Measurements from ENCODE around the gene TAS2R9. TPM values are rescaled to one million over a fixed set of nuclear protein-coding genes. Genes with fewer than 3 reads are reported as not detected.

The TAS2R9 gene
- under 1 TPM in 1 of 7 donors, not detected in 6; 0.22 TPM for total RNA-seq
- polyA plus RNA-seq, result not detected
- long read RNA-seq, donor 1, result 0 reads
- long read RNA-seq, donor 2, result 0 reads
- long read RNA-seq, donor 3, result 0 reads

GRCh38 chr12:10810068-10810467, at the start of gene TAS2R9:
Gene TAS2R9 (minus strand): TSS chr12:10810168. CDS start chr12:10810075, 93 bp downstream.
- H3K9me3 ChIP-seq, result no peaks in the 10 kb centered on the region
- no peaks in the 10 kb centered on the region for H3K36me3 ChIP-seq
- TF ChIP-seq CTCF (IDR thresholded peaks at IDR 0.05) (no peak), EP300 (IDR thresholded peaks at IDR 0.05) (no peak), POLR2A (IDR thresholded peaks at IDR 0.05) (no peak)
- no peaks in the 10 kb centered on the region for H3K27me3 ChIP-seq
- no peak for DNase-seq
- intact Hi-C loops (cut with DNase I), result loop anchor here in 1 of 4 donors (10.0 kb wide), 1 partner anchor 515 kb away; no protein-coding TSS in a partner anchor
- H3K27ac ChIP-seq, result no peak within 1 kb of the TSS
- no peaks in the 10 kb centered on the region for H3K4me1 ChIP-seq (ENCODE audit: insufficient read depth)
- H3K4me3 ChIP-seq, result no peak within 1 kb of the TSS

- Histone ChIP-seq H3K4me3 (no peak overlapping the region), H3K36me3 (no peaks in the 10 kb centered on the region), H3K27ac (no peak overlapping the region), H3K9me3 (peaks cover 0 to 11% of the 10 kb centered on the region in 2 donors), H3K4me1 (ENCODE audit: insufficient read depth) (no peaks in the 10 kb centered on the region), H3K27me3 (no peaks in the 10 kb centered on the region)
- WGBS, 3 donors, result 98% methylated on average over 2 of the region's 2 CpGs
- TF ChIP-seq EP300 (IDR thresholded peaks at IDR 0.05), result no peak
- TF ChIP-seq POLR2A (IDR thresholded peaks at IDR 0.05), result no peak
- no peak for TF ChIP-seq CTCF (IDR thresholded peaks at IDR 0.05)
- DNase-seq, result no peak
- intact Hi-C loops (cut with DNase I), result loop anchor here in 1 of 4 donors (5.0 kb wide), 1 partner anchor 1969 kb away; no protein-coding TSS in a partner anchor
Observed at GRCh38 chr12:10855807-10856206, 45.8 kb upstream of the TAS2R9 start.

GRCh38 chr12:10853776-10854175, 43.8 kb upstream of the TAS2R9 start:
- intact Hi-C loops (cut with DNase I), result no loop called here
- Histone ChIP-seq H3K4me1 (ENCODE audit: insufficient read depth) (no peaks in the 10 kb centered on the region), H3K27me3 (no peaks in the 10 kb centered on the region), H3K36me3 (no peaks in the 10 kb centered on the region), H3K4me3 (no peak overlapping the region), H3K27ac (no peak overlapping the region), H3K9me3 (peaks cover 0 to 8% of the 10 kb centered on the region in 2 donors)
- TF ChIP-seq CTCF (IDR thresholded peaks at IDR 0.05) (no peak), POLR2A (IDR thresholded peaks at IDR 0.05) (no peak), EP300 (IDR thresholded peaks at IDR 0.05) (no peak)
- 71 to 94% (median 91%) methylated on average over 1 to 2 of the region's 2 CpGs for WGBS, 3 donors
- no peak for DNase-seq

GRCh38 chr12:10851243-10851858, 41.4 kb upstream of the TAS2R9 start:
- intact Hi-C loops (cut with DNase I), result no loop called here
- Histone ChIP-seq H3K27ac (no peak overlapping the region), H3K4me3 (no peak overlapping the region), H3K36me3 (no peaks in the 10 kb centered on the region), H3K4me1 (ENCODE audit: insufficient read depth) (no peaks in the 10 kb centered on the region), H3K27me3 (no peaks in the 10 kb centered on the region), H3K9me3 (peaks cover 0 to 3% of the 10 kb centered on the region in 2 donors)
- no peak for DNase-seq
- WGBS, 3 donors, result 96 to 100% (median 97%) methylated on average over 4 of the region's 4 CpGs
- TF ChIP-seq CTCF (IDR thresholded peaks at IDR 0.05), result no peak
- no peak for TF ChIP-seq EP300 (IDR thresholded peaks at IDR 0.05)
- TF ChIP-seq POLR2A (IDR thresholded peaks at IDR 0.05), result no peak
